ENCODE data around the gene MYADM.
"Not testable (repeated sequence)": the region's sequence is repeated elsewhere in the genome, so short reads cannot be mapped to it uniquely, and the experiment has no call there.

Gene MYADM

DNA sequence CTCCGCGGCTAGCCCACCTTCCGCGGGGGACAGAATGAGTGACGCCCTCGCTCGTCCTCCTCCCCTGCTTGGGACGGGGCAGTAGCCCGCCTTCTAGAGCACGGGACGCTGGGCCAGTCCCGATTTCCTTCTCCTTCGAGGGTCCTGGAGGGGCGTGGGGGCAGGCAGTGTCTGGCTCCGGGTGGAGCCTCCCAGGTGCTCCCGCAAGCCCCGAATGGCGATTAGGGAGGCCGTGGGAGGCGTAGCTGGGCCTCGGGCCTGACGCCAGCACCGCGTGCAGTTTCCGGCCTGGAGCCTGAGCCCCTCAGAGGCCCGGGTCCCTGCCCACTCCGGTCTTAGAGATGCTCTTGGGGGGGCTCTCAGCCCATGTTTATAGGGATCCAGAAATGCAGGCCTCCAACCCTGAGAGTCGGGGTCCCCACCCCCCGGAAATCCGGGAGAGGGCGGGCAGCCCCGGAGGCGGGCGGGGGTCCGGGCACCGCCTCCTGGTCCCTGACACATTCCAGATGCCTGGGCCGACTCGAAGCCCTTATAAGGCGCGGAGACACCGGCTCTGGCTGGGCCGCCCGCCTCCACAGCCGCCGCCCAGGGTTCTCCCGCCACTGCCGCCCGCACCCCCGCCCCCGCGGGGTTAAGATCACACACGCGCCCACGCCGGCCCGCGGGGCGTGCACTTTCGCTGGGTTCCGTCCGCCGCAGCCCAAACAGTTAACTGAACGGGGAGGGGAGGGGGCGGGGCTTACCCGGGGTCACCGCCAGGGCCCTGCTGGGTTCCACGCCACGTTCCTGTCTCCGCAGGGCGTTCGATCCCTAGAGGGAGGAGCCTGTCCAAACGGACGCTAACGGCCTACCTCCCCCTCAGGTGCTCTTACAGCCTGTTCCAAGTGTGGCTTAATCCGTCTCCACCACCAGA is 1.5 kb downstream of the MYADM start:
- peak; percentile 46 for FAIRE-seq

DNA sequence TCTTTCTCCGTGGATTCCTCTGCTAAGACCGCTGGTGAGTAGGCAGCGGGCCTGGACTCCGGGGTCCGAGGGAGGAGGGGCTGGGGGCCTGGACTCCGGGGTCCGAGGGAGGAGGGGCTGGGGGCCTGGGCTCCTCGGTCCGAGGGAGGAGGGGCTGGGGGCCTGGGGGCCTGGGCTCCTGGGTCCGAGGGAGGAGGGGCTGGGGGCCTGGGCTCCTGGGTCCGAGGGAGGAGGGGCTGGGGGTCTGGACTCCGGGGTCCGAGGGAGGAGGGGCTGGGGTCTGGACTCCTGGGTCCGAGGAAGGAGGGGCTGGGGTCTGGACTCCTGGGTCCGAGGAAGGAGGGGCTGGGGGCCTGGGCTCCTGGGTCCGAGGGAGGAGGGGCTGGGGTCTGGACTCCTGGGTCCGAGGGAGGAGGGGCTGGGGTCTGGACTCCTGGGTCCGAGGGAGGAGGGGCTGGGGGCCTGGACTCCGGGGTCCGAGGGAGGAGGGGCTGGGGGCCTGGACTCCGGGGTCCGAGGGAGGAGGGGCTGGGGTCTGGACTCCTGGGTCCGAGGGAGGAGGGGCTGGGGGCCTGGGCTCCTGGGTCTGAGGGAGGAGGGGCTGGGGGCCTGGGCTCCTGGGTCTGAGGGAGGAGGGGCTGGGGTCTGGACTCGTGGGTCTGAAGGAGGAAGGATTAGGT is 2.3 kb downstream of the MYADM start:
- FAIRE-seq: not testable (repeated sequence)

DNA sequence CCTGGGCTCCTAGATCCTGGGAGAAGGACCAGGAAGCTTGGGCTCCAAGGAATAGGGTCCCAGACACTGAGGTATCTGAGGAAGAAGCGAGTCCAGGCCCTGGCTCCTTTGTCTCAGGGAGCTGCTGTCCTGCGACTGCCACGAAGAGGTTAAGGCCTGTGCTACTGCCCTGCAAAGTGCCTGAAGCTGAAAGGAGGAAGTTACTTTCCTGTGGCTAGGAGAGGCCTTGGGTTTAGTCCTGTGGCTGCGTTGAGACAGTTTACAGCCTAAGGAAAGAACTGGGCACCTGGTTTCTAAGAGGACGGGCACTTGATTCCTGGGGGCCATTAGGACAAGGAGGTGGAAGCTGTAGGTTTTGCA is 2.8 kb downstream of the MYADM start:
- no peak for FAIRE-seq

DNA sequence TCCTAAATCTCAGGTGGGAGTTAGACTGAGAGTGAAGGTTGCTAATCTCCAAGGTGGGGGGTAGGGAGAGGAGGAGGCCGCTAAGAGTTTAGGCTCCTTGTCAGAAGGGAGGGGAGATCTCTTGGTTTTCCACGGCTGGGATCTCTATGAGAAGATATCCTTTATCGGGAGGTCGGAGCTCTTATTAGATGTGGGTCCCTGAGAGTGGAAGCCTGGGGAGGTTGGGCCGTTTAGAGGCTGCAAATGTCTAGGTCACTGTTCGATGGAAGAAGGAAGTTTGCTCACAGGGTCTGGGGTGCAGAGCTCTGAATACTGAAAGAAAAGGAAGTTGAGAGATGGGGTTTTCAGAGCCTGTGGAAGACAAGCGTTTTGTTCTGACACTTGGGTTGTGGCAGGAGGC is 3.8 kb downstream of the MYADM start:
- no peak for FAIRE-seq

DNA sequence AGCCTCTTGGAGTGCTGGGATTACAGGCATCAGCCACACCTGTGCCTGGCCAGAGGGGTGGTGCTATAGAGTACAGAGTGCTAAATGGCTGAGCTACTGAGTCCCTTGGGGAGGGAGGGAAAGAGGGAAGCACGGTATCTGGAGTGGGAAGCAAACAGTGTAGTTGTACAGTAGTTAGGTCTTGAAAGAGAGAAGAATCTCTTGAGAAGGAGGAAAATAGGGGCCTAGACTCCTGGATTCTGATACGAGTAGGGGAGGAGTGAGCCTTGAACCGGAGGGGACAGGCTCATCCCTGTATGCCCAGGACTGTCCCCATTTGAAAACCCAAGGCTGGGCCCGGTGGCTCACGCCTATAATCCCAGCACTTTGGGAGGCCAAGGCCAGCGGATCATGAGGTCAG is 5.1 kb downstream of the MYADM start:
- FAIRE-seq: peak; percentile 65

DNA sequence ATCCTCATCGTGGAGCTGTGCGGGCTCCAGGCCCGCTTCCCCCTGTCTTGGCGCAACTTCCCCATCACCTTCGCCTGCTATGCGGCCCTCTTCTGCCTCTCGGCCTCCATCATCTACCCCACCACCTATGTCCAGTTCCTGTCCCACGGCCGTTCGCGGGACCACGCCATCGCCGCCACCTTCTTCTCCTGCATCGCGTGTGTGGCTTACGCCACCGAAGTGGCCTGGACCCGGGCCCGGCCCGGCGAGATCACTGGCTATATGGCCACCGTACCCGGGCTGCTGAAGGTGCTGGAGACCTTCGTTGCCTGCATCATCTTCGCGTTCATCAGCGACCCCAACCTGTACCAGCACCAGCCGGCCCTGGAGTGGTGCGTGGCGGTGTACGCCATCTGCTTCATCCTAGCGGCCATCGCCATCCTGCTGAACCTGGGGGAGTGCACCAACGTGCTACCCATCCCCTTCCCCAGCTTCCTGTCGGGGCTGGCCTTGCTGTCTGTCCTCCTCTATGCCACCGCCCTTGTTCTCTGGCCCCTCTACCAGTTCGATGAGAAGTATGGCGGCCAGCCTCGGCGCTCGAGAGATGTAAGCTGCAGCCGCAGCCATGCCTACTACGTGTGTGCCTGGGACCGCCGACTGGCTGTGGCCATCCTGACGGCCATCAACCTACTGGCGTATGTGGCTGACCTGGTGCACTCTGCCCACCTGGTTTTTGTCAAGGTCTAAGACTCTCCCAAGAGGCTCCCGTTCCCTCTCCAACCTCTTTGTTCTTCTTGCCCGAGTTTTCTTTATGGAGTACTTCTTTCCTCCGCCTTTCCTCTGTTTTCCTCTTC is 6.3 kb downstream of the MYADM start:
- FAIRE-seq: no peak

DNA sequence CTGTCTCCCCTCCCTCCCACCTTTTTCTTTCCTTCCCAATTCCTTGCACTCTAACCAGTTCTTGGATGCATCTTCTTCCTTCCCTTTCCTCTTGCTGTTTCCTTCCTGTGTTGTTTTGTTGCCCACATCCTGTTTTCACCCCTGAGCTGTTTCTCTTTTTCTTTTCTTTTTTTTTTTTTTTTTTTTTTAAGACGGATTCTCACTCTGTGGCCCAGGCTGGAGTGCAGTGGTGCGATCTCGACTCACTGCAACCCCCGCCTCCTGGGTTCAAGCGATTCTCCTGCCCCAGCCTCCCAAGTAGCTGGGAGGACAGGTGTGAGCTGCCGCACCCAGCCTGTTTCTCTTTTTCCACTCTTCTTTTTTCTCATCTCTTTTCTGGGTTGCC is 6.9 kb downstream of the MYADM start:
- no peak for FAIRE-seq

DNA sequence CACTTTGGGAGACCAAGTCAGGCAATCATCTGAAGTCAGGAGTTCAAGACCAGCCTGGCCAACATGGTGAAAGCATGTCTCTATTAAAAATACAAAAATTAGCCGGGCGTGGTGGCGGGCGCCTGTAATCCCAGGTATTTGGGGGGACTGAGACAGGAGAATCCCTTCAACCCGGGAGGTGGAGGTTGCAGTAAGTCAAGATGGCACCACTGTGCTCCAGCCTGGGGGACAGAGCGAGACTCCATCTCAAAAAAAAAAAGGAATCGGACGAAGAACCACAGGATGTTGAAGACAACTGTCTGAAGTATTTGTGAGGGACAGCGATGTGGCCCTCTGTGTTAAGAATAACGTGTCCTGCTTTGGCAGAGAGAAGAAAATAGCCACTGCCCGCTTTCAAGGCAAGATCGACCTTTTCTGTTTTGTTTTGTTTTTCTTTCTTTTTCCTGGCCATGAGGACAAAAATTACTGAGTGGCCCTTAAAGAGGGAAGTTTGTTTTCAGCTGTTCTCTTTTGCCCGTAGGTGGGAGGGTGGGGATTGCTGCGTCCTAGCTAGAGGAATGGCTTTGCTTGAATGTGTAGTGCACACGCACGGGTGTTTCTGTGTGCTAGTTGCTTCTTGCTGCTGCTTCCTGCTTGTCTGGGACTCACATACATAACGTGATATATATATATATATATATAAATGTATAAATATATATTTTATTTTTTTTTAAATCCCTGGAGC is 8.1 kb downstream of the MYADM start:
- no peak for FAIRE-seq

DNA sequence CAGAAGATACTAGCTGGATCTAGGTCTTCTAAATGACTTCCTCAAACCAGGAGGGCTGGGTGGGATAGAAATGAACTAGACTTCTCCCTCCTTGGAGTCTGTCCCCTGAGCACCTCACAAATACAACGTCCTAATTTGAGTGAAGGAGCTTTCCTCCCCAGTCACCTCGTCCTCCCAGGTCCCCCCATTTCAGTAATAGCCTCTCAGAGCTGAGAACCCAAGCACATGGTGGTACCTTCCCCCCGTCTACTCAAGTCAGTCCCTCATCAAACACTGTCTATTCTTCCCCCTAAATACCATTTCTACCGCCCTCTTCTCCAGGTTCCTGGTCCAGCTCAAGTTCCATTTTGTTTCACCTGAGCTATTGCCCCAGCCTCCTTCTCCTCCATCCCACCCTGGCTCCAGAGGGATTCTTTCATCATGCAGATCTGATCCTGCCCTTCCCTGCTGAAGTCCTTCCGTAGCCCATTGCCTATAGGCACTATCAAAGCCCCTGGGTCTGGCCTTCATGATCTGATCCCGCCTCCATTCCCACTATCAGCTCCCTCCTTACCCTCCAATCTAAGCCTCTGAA is 9.1 kb downstream of the MYADM start:
- no peak for FAIRE-seq

DNA sequence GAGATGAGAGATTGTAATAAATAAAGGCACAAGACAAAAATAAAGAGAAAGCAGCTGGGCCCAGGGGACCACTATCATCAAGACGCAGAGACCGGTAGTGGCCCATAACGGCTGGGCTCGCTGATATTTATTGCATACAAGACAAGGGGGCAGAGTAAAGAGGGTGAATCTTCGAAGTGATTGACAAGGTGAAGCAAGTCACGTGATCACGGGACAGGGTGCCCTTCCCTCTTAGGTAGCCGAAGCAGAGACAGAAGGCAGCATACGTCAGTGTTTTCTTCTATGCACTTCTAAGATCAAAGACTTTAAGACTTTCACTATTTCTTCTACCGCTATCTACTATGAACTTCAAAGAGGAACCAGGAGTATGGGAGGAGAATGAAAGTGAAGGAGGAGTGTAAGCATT is 9.7 kb downstream of the MYADM start:
- FAIRE-seq: no peak

DNA sequence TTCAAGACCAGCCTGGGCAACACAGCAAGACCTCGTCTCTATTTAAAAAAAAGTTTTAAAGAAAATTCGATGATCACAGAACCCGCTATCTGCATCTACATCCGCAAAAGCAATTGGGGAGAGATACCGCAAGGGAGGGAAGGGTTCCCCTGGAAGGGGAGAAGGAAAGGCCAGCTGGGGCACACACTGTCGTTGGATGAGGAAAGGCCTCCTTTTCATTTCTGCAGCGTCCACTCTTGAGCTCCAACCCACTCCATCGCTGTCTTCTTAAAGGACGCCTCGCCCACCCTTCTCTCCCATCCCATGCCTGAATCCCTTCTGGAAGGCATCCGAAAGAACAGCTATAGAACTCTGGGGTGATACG is 11.1 kb downstream of the MYADM start:
- no peak for FAIRE-seq

DNA sequence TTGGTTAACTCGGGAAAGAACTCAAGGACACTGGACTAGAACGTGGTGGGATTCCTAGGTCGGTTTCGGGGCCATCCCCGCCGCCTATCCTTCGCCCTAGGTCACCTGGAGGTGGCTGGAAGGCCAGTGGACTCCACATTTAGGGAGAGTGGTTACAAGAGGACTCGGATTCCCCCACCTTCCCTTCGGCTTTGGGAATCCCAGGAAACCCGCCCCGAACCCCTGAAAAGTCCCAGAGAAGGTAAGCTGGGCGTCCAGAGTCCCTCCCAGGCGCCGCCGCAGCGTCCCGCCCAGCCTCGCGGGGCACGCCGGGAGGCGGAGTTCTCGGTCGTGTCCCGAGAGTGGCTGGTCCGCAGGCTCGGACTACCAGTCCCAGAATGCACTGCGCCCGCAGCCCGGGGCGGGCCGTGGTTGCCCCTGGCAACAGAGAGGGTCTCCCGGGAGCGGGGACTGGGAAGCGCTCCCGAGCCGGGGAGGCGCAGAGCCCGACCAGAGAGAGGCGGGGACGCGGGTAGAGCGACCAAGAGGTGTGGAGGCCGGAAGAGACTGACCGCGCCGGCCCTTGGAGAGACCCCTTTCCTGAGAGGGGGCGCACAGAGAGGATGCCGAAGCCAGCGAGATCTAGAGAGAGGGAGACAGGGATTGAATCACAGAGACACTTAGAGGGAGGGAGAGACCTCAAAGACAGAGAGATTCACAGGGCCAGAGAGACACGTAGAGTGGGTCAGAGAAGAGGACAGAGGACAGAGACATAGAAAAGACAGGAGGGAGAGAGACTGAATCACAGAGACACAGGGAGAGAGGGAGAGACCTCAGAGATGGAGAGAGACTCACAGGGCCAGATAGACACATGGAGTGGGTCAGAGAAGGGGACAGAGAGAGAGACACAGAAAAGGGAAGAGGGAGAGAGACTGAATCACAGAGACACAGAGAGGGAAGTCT is 11.7 kb downstream of the MYADM start:
- FAIRE-seq: peak; percentile 97

DNA sequence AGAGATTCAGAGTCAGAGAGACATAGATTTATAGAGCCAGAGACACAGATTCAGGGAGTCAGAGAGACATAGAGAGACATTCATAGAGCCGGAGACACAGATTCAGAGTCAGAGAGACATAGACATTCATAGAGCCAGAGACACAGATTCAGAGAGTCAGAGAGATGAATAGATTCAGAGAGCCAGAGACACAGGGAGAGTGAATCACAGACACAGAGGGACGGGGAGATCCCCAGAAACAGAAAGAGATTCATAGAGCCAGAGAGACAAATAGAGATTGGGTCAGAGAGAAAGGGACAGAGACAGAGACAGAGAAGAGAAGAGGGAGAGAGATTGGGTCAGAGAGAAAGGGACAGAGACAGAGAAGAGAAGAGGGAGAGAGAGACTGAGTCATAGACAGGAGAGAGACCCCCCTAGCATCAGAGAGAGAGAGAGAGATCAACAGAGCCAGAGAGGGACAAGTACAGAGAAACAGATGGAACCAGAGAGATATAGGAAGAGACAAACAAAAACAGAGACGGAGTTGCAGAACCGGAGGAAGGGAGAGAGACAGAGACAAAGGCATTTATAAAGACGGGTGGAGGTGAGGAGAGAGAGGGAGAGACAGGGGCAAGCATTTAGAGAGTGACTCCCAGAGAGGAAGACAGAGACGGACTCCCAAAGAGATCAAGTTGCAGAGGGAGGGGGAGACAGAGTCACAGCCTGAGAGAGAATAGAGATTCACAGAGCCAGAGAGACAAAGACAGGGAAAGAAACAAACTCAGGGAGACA is 13.2 kb downstream of the MYADM start:
- no peak for FAIRE-seq

DNA sequence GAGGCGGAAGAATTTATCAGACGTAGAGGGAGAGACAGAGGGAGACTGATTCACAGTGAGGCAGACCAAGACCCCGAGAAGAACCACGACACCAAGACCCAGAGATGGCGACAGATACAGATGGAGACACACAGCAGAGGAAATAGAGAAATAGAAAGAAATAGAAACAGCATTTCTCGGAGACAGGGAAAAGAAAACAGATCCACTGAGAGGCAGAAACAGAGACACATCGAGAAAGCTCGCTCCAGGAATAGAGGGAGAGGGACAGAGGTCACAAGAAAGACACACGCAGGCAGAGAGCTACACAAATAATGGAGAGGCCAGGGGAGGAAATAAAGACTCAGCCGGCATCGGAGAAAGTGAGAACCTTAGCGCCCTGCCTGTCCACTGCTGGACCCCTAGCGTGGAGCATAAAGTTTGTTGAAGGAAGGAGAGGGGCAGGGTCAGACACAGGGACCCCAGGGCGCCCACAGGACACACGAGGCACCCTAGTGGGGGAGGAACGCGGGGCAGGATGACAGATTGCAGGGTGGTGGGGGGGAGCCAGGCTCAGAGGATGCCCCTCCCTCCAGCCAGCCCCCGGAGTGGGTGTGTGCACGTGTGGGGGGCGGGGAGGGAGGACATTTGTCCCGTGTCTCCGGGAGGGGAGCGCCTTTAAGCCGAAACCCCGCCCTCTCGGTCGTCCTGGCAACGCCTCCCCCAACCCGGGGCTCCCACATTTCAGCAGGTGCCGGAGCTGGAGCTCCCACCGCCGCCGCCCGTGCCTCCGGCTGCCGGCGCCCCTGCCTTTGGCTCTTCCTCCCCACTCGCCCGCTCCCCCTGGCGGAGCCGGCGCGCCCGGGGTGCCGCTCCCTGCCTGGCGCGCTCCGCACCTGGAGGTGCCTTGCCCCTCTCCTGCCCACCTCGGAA is 14.1 kb downstream of the MYADM start, which contains the start of gene PRKCG:
Gene PRKCG, plus strand, starts transcription at position 716 of the 909 bp plus-strand sequence. CDS start 298 bp downstream, outside the sequence.
- FAIRE-seq: no peak

DNA sequence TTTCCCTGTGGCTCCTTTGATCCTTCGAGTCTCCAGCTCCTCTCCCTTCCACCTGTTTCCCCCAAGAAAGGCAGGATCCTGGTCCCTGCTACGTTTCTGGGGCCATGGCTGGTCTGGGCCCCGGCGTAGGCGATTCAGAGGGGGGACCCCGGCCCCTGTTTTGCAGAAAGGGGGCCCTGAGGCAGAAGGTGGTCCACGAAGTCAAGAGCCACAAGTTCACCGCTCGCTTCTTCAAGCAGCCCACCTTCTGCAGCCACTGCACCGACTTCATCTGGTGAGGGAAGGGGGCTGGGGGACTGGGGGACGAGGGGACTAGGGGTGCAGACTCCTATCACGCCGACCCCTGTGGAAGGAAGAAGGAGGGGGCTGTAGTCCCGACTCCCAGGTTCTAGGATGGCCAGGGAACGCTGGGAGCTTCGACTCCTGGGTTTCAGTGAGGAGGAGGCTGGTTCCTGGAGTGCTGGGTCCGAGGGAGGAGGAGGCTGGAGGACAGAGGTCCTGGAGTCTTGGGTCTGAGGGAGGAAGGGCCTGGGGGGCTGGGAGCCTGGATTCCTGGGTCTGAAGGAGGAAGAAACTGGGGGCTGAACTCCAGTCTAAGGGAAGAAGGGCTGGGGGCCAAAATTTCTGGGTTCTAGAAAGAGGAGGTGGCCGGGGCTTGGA is 14.8 kb downstream of the MYADM start:
- no peak for FAIRE-seq

DNA sequence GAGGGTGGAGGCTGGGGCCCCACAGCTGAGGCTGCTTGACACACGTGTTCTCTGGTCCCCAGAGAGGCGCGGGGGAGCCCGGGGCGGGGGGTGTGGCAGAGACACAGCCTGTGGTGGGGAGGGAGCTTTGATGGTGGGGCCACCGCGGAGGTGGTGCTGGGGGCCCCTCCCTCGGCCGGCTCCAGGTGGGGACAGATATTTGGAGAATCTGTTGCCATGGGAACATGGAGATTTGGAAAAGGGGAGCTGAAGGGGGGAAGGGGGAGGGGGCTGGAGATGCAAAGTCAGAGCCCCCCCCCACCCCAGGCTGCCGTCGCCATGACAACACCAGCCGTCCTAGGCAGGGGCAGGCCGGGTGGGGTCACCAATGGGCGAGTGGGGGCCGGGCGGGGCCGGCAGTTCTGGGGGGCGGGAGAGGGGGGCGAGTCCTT is 15.6 kb downstream of the MYADM start:
- no peak for FAIRE-seq

DNA sequence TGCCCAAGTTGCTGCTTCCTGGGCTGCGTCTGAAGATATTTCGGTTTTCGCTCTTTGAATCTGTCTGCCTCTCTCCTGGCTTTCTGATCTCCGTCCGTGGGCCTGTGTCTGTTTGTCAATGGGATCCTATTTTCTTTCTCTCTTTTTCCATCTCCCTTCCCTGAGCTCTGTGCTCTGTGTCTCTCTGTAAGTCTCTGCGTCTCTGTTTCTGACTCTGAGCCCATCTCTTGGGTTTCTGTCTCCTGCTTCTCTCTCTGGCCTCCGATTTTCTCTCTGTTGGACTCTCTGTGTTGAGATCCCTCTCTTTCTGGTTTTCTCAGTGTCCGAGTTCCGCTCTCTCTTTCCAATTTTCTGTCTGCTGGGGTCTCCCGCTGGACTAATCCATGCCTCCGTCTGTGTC is 16.1 kb downstream of the MYADM start:
- FAIRE-seq: no peak

DNA sequence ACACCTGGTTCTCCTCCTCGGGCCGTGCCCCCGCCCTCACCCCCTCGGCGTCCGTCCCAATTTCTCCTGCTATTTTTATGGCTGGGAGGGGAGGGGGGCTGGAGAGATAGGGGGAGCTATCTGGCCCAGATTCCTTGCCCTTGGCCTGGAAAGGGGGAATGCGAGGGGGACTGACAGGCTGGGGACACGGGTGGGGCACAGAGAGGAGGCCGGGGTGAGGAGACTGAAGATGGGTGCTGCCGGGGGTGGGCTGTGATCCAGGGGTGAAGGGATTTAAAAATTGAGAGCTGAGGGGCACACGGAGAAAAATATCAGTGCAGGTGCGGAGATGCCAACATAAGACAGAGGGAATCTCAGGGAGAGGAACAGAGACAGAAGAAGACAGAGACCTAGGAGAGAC is 16.6 kb downstream of the MYADM start:
- FAIRE-seq: no peak

DNA sequence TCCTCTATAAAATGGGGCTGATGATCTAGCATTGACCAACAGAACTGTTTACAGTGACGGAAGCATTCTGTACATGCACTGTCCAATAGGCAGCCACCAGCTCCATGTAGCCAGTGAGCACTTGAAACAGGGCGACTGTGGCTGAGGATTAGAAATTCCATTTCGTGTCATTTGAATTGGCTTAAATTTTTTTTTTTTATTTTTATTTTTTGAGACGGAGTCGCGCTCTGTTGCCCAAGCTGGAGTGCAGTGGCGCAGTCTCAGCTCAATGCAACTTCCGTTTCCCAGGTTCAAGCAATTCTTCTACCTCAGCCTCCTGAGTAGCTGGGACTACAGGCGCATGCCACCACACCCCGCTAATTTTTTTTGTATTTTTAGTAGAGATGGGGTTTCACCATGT is 17.4 kb downstream of the MYADM start:
- no peak for FAIRE-seq

Measured in G401.6 (cell line).